GM19455 (cell line): ENCODE results near the gene CIRBP.
A peak's percentile ranks its signal among the peaks of the same experiment; 100 is the strongest.

ENCODE experiments used
- ATAC-seq: cut with Tn5 transposase; IDR thresholded peaks from one replicate; pipeline ENCODE4 v1.9.1; 2021; ENCODE audit not compliant: unreplicated experiment

Gene CIRBP

GRCh38 chr19:1266916-1267476 lies 2.1 kb upstream of the CIRBP start:
- ATAC-seq = peak; percentile 23

- no peak for ATAC-seq
Observed at GRCh38 chr19:1267477-1268225, 1.5 kb upstream of the CIRBP start.

- ATAC-seq = no peak
Observed at GRCh38 chr19:1268226-1269064, 687 bp upstream of the CIRBP start.

- peak; percentile 18 for ATAC-seq
Observed at GRCh38 chr19:1269478-1270212, 513 bp downstream of the CIRBP start.

- ATAC-seq = no peak
Observed at GRCh38 chr19:1270213-1270853, 1.2 kb downstream of the CIRBP start.

GRCh38 chr19:1270854-1271527 lies 1.9 kb downstream of the CIRBP start:
- no peak for ATAC-seq

- no peak for ATAC-seq
Observed at GRCh38 chr19:1271528-1272422, 2.6 kb downstream of the CIRBP start.

GRCh38 chr19:1272423-1273262 lies 3.5 kb downstream of the CIRBP start:
- no peak for ATAC-seq

- no peak for ATAC-seq
Observed at GRCh38 chr19:1273263-1274041, 4.3 kb downstream of the CIRBP start.

- no peak for ATAC-seq
Observed at GRCh38 chr19:1274081-1274851, 5.1 kb downstream of the CIRBP start.

GRCh38 chr19:1274852-1275259 lies 5.7 kb downstream of the CIRBP start:
- ATAC-seq = no peak

GRCh38 chr19:1275260-1275975 lies 6.3 kb downstream of the CIRBP start, which contains the start of gene FAM174C:
Gene FAM174C (plus strand): TSS chr19:1275530. CDS start chr19:1275550, 20 bp downstream.
- peak; percentile 71 for ATAC-seq

GRCh38 chr19:1275976-1276627 lies 7.0 kb downstream of the CIRBP start:
- no peak for ATAC-seq

- no peak for ATAC-seq
Observed at GRCh38 chr19:1276628-1277022, 7.5 kb downstream of the CIRBP start.

- ATAC-seq = no peak
Observed at GRCh38 chr19:1277061-1277460, 7.9 kb downstream of the CIRBP start.
